22Rv1 (cell line): ENCODE results near the gene ENGASE.

Experiments used
- H3K27ac ChIP-seq: fragments of 450-650 bp; 2 replicates; pipeline ENCODE4 v1.5.1; 2017
- CTCF ChIP-seq: fragments of 450-650 bp; IDR thresholded peaks from 2 replicates; pipeline ENCODE4 v1.5.1; 2017; ENCODE audit warnings: mild to moderate bottlenecking
- ZFX ChIP-seq: fragments of 450-650 bp; IDR thresholded peaks from 2 replicates; pipeline ENCODE4 v1.6.1; 2017; ENCODE audit warnings: antibody characterized with exemption, borderline replicate concordance

Gene ENGASE

GRCh38 chr17:79048826-79049755 is 25.5 kb upstream of the ENGASE start:
- TF ChIP-seq CTCF, result no peak
- TF ChIP-seq ZFX, result no peak
- H3K27ac ChIP-seq, result no peak overlapping the region

- TF ChIP-seq CTCF (no peak), ZFX (no peak)
- H3K27ac ChIP-seq, result no peak overlapping the region
These were observed 24.8 kb upstream of the ENGASE start for GRCh38 chr17:79049821-79050220.

DNA sequence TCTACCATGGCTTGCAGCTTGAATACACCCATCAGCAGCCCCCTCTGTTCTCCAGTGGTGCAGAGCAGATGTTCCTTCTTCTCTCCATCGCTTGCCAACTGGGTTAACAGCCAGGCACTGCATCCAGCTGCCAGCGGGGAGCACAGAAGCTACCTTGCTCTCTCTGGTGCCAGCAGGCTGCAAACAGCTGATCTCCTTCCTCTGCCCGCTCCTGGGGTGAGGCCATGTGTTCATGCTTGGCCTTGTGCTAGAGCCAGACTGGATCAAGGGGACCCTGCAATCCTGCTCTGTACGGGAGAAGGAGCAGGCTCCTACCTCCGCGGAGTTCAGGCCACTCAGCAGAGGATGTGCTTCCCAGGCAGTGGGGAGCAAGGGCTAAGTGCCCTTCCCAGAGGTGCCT is 24.1 kb upstream of the ENGASE start:
- no peak overlapping the region for H3K27ac ChIP-seq
- no peak for TF ChIP-seq ZFX
- TF ChIP-seq CTCF, result no peak

- TF ChIP-seq CTCF (no peak), ZFX (no peak)
These were observed 23.3 kb upstream of the ENGASE start for GRCh38 chr17:79051306-79051705.

GRCh38 chr17:79052131-79052530 is 22.5 kb upstream of the ENGASE start:
- no peak overlapping the region for H3K27ac ChIP-seq

More at GRCh38 chr17:79051306-79051705, 23.3 kb upstream of the ENGASE start:
- no peak overlapping the region for H3K27ac ChIP-seq

GRCh38 chr17:79053251-79053925 is 21.2 kb upstream of the ENGASE start:
- TF ChIP-seq ZFX (no peak), CTCF (no peak)
- H3K27ac ChIP-seq, result no peak overlapping the region

More at GRCh38 chr17:79052131-79052530, 22.5 kb upstream of the ENGASE start:
- TF ChIP-seq ZFX (no peak), CTCF (no peak)
